ENCODE measurements around the gene TBC1D7.

TBC1D7 gene

DNA sequence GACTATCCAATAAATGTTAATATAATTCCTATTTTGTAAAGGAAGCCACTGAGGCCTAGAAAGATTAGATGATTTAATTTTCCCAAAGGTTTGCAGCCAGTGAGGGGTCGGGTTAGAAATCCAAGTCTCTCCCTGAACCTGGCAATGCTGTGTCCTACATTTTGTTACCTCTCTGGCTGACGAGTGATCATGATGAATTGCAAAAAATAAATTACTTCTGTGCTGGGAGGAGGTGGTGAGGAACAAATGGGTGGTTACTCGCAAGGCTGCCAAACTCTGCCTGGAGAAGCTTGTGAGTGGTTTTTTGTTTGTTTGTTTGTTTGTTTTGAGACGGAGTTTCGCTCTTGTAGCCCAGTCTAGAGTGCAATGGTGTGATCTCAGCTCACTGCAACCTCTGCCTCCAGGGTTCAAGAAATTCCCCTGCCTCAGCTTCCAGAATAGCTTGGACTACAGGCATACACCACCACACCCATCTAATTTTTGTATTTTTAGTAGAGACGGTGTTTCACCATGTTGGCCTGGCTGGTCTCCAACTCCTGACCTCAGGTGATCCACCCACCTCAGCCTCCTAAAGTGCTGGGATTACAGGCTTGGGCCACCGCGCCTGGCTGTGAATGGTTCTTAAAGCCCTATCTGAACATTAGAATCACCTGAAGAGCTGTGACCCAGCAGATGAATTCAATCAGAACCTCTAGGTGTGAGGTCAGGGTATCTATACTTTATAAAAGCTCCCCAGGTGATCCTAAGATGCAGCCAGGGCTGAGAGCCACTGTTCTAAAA is 20.2 kb upstream of the TBC1D7 start:
- DNase-seq (ENCODE audit: low read depth): no peak
- no peak overlapping the region for H3K4me3 ChIP-seq (ENCODE audit: low read depth, low read length)
- TF ChIP-seq, protein P1, sequence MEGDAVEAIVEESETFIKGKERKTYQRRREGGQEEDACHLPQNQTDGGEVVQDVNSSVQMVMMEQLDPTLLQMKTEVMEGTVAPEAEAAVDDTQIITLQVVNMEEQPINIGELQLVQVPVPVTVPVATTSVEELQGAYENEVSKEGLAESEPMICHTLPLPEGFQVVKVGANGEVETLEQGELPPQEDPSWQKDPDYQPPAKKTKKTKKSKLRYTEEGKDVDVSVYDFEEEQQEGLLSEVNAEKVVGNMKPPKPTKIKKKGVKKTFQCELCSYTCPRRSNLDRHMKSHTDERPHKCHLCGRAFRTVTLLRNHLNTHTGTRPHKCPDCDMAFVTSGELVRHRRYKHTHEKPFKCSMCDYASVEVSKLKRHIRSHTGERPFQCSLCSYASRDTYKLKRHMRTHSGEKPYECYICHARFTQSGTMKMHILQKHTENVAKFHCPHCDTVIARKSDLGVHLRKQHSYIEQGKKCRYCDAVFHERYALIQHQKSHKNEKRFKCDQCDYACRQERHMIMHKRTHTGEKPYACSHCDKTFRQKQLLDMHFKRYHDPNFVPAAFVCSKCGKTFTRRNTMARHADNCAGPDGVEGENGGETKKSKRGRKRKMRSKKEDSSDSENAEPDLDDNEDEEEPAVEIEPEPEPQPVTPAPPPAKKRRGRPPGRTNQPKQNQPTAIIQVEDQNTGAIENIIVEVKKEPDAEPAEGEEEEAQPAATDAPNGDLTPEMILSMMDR (conservative IDR thresholded peaks at IDR 0.05; ENCODE audit: low read depth, low read length): no peak

DNA sequence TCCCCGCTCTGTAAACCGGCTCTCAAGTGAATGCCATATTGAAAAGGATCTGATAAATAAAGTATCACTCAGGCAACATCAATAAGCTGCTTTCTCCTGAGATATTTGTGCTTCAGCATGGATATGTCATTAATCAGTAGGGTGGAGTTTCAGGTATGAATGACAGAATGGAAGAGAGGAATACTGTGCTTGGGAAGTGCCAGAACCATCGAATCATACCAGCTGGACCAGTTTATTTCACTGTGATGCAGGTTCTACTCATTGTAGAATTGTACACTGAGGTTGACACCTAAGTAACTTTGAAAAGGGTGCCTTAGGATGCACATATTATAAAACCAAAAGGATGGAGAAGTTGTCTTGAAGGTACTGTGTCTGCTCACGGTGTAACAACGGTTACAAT is 17.9 kb upstream of the TBC1D7 start:
- no peak for DNase-seq (ENCODE audit: low read depth)
- TF ChIP-seq, protein P1 (conservative IDR thresholded peaks at IDR 0.05; ENCODE audit: low read depth, low read length): no peak
- H3K4me3 ChIP-seq (ENCODE audit: low read depth, low read length): no peak overlapping the region

DNA sequence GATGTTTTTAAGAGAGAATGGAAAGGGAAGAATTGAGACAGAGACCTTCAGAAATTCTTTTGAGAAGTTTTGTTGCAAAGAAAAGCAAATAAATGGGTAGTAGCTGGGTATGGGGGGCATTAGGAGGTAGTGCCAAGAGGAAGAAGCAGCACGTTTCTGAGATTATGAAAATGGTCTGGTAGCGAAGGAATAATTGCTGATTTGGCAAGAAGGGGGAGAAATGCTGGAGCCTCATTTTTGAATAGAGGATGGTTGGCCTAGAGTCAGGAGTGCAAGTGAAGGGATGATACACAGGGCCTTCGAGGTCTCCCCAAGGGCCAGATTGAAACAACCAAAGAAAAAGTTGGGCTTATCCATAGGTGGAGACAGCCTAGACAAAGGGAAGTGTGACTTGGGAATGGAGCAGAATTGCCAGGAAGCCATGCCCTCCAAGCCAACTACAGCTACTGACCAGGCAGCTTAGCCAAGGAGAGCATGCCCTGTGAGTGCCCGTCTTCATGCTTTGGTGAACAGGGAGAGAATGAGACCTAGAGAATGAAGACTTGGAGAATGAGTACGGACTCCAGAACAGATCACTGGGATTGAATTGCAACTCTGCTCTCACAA is 14.2 kb upstream of the TBC1D7 start:
- TF ChIP-seq, protein P1 (conservative IDR thresholded peaks at IDR 0.05; ENCODE audit: low read depth, low read length): no peak
- no peak for DNase-seq (ENCODE audit: low read depth)
- no peak overlapping the region for H3K4me3 ChIP-seq (ENCODE audit: low read depth, low read length)

DNA sequence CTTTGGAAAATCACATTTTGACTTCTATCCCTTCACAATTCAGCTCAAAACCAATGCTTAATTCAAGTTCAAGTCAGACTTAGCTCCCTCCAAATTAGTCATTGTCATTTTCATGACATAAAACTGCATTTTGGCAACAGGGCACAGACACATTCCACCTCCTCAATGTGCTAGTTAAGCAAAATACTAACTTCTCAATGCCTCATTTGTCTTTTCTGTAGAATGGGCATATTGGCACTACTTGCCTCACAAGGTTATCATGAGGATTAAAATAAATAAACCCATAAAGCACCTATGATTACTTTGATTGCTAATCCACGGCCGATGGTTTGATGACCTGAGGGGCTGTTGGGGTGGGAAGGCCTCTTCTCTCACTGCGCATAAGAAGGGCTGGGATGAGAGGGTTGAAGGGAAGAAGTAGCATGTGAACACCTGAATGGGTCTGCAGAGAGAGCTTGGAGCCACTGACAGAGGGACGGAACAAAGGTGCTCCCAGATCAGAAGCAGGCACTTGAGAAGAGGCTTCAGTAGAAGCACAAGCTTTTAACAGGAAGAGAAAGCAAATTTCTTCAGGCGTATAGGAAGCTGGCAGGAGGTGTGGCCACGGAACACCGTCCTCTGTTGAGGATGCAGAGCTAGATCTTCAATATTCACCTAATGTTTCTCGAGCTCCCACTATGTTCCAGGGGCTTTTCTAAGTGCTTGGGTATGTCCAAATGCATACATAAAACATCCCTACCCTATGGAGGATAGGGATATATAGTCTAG is 11.7 kb upstream of the TBC1D7 start:
- TF ChIP-seq, protein P1 (conservative IDR thresholded peaks at IDR 0.05; ENCODE audit: low read depth, low read length): no peak
- no peak for DNase-seq (ENCODE audit: low read depth)
- H3K4me3 ChIP-seq (ENCODE audit: low read depth, low read length): no peak overlapping the region

DNA sequence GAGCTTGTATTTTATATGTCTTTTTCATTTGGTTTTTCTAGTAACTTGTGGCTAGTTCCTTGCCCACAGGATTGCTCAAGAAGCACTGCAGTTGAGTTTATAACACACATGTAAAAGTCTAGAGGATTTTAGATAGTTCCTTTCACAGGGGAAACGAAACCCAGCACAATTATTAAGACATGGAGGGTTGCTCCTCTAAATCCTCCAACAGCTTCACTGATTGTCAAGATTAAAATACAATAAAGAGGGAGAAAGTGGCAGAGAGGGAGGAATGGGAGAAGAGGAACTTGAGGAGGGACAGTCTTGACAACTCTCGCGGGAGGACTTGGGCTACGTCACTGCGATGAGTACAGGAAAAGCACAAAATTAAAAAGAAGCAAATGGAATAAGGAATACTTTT is 9.7 kb upstream of the TBC1D7 start:
- TF ChIP-seq, protein P1 (conservative IDR thresholded peaks at IDR 0.05; ENCODE audit: low read depth, low read length): no peak
- DNase-seq (ENCODE audit: low read depth): no peak
- H3K4me3 ChIP-seq (ENCODE audit: low read depth, low read length): no peak overlapping the region

DNA sequence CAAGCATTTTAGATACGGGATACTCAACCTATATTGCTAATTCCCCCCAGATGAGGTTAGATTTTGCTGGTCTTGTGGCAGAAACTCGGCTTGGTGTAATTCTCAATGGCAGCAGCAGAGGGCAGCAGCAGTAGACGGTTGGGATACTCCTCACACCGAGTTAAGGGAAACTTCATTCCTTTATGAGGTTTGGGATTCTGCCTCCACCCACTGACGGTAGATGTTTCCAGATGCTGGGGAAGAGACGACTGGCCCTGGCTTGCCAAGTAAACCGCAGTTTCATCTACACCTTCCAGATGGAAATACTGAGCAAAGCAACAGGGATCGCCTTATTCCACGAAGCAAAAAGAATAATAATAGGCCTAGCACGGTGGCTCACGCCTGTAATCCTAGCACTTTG is 8.2 kb upstream of the TBC1D7 start:
- TF ChIP-seq, protein P1 (conservative IDR thresholded peaks at IDR 0.05; ENCODE audit: low read depth, low read length): peak; percentile 97
- no peak overlapping the region for H3K4me3 ChIP-seq (ENCODE audit: low read depth, low read length)
- DNase-seq (ENCODE audit: low read depth): peak; percentile 92

Data from choroid plexus epithelial cell (primary cell).